Measurements from ENCODE around the gene SRSF7. TPM values are rescaled to one million over a fixed set of nuclear protein-coding genes. Genes with fewer than 3 reads are reported as not detected.

Gene SRSF7
- total RNA-seq, 1 donor from 2014 or later: 112 TPM

GRCh38 chr2:38748391-38748790, 2.8 kb downstream of the SRSF7 start:
- peaks cover 64% of the 10 kb centered on the region for H3K36me3 ChIP-seq
- no peaks in the 10 kb centered on the region for H3K27me3 ChIP-seq
- intact Hi-C loops (cut with DNase I): no loop called here
- no peak for ATAC-seq
- no peak for DNase-seq
- H3K4me1 ChIP-seq: peaks cover 43% of the 10 kb centered on the region
- H3K27ac ChIP-seq: no peak overlapping the region
- no peak for TF ChIP-seq CTCF (IDR thresholded peaks at IDR 0.05)
- H3K9me3 ChIP-seq: no peaks in the 10 kb centered on the region
- no peak overlapping the region for H3K4me3 ChIP-seq

- Histone ChIP-seq H3K4me1 (peaks cover 43% of the 10 kb centered on the region), H3K36me3 (peaks cover 69% of the 10 kb centered on the region), H3K27me3 (no peaks in the 10 kb centered on the region), H3K27ac (no peak overlapping the region), H3K4me3 (no peak overlapping the region), H3K9me3 (no peaks in the 10 kb centered on the region)
- intact Hi-C loops (cut with DNase I): no loop called here
- DNase-seq (no peak), ATAC-seq (no peak)
- TF ChIP-seq CTCF (IDR thresholded peaks at IDR 0.05): no peak
These were observed 3.3 kb downstream of the SRSF7 start for GRCh38 chr2:38747819-38748218.

- DNase-seq: no peak
- H3K4me1 ChIP-seq: peaks cover 43% of the 10 kb centered on the region
- peaks cover 70% of the 10 kb centered on the region for H3K36me3 ChIP-seq
- no peak for ATAC-seq
- no peaks in the 10 kb centered on the region for H3K27me3 ChIP-seq
- intact Hi-C loops (cut with DNase I): no loop called here
- no peaks in the 10 kb centered on the region for H3K9me3 ChIP-seq
- no peak overlapping the region for H3K4me3 ChIP-seq
- TF ChIP-seq CTCF (IDR thresholded peaks at IDR 0.05): no peak
- H3K27ac ChIP-seq: no peak overlapping the region
These were observed 4.1 kb downstream of the SRSF7 start for GRCh38 chr2:38747007-38747424.

GRCh38 chr2:38745267-38745666, 5.9 kb downstream of the SRSF7 start:
- no peak overlapping the region for H3K27ac ChIP-seq
- H3K36me3 ChIP-seq: peaks cover 78% of the 10 kb centered on the region
- DNase-seq: no peak
- H3K4me3 ChIP-seq: no peak overlapping the region
- TF ChIP-seq CTCF (IDR thresholded peaks at IDR 0.05): no peak
- no peaks in the 10 kb centered on the region for H3K27me3 ChIP-seq
- ATAC-seq: no peak
- peaks cover 49% of the 10 kb centered on the region for H3K4me1 ChIP-seq
- H3K9me3 ChIP-seq: no peaks in the 10 kb centered on the region
- intact Hi-C loops (cut with DNase I): no loop called here

- Histone ChIP-seq H3K4me3 (no peak overlapping the region), H3K27me3 (no peaks in the 10 kb centered on the region), H3K4me1 (peaks cover 44% of the 10 kb centered on the region)
These were observed 6.8 kb downstream of the SRSF7 start for GRCh38 chr2:38744399-38744780.

More at GRCh38 chr2:38744399-38744780, 6.8 kb downstream of the SRSF7 start:
- no peak overlapping the region for H3K27ac ChIP-seq
- peaks cover 74% of the 10 kb centered on the region for H3K36me3 ChIP-seq
- ATAC-seq (no peak), DNase-seq (no peak)
- no peaks in the 10 kb centered on the region for H3K9me3 ChIP-seq
- TF ChIP-seq CTCF (IDR thresholded peaks at IDR 0.05): no peak
- intact Hi-C loops (cut with DNase I): no loop called here

All from upper lobe of right lung (tissue), 1 donor.